NCI-H1694 (cell line): ENCODE measurements around the gene B3GALNT2.

Experiments
- DNase-seq: peaks from one replicate; lab custom pipeline; 2025; lab: John Stamatoyannopoulos, UW

B3GALNT2 gene

DNA sequence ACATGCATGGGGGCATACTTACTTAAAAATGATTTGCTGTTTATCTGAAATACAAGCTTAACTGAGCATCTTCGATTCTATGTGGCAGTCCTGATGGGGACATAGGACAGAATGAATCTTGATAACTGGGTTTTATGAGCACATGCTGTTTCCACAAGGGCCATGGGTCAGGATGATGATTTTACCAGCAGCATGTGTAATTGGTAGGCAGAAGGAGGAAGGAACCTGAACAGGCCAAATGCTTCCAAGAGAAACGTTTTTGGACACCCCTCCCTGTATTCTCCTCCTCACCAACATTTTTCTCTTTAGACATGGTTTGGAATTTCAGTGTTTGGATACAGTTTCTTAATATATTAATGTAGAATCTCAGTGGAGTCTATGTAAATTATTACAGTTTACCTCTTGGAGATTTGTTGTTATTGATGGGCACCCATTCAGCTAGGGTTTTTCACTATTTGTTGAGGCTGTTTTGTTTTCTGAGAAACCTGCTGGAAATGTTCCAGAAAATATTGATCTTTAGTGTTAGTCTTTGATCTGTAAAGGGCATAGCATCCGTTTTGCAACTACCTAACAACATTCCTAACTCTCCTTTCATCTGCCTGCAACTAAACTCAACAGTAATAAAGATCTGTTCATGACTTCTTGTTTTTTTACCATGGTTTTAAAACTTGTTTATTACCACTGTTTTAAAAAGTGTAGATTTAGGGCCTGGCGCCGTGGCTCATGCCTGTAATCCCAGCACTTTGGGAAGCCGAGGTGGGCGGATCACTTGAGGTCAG, 95.0 kb downstream of the B3GALNT2 start:
- DNase-seq: no peak

DNA sequence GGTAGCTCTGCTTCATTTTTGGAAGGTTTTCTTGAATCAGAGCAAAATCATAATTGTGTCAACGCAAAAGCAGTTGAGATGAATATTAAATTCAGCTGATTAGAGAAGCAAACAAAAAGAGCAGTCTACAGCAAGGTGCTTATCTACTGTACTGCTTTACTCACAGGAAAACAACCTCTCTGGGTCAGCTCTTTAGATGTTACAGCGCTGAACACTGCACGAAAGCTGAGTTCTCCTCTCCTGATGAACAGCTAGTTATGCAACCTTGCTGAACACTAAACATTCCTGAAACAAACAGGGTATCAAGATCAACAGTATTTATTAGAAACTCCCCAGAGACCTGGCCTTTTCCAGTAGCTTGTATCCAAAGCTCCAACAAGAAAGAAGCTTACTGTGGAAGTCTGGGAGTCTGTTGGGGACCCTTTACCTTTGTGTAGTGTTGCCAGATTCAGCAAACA, 95.7 kb downstream of the B3GALNT2 start:
- no peak for DNase-seq

DNA sequence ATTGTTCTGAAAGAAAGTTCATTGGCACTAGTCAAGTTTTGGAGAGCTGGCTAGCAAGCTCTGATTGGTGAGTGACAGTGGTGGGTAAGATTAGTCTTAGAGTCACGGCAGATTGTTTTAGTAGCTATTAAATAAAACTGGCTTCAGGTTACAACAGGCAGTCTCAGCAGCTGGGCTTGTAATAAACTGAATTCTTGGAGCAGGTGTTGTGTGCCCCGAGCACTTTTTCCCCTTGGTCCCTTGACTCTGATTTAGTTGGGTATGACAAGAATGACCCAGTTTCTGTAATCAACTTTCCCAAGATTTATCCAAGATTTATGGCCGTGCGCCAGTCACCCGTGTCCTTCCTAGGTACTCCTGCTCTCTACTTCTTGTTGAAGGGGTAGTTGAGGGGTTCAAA, 96.8 kb downstream of the B3GALNT2 start:
- no peak for DNase-seq

GRCh38 chr1:235404190-235404589, 100.1 kb downstream of the B3GALNT2 start:
- DNase-seq: no peak

- no peak for DNase-seq
Observed at GRCh38 chr1:235403593-235403992, 100.7 kb downstream of the B3GALNT2 start.

DNA sequence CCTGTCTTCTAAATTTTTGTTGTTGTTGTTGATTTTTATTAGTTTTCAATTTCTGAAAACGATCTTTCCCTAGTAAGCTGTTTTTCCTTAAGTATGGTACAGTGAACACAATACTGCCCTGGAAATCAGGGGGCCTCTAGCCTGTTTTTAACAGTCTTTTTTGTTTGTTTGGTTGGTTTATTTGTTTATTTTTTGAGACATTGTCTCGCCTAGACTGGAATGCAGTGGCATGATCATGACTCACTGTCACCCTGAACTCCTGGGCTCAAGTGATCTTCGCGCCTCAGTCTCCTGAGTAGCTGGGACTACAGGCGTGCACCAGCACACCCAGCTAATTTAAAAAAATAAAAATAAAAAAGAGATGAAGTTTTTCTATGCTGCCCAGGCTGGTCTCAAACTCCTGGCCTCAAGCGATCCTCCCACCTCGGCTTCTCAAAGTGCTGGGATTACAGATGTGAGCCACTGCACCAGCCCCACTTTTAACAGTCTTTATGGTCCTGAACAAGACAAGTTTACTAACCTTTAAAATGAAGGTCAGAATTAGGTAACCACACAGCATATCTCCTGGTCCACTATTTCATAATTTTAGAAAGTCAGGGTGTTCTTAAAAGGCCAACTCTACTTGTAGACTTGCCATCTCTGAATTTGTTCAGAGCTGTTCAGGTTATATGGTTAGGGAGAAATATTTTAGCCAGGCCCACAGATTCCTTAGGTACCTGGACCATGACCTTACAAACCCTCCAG, 101.6 kb downstream of the B3GALNT2 start:
- no peak for DNase-seq

DNA sequence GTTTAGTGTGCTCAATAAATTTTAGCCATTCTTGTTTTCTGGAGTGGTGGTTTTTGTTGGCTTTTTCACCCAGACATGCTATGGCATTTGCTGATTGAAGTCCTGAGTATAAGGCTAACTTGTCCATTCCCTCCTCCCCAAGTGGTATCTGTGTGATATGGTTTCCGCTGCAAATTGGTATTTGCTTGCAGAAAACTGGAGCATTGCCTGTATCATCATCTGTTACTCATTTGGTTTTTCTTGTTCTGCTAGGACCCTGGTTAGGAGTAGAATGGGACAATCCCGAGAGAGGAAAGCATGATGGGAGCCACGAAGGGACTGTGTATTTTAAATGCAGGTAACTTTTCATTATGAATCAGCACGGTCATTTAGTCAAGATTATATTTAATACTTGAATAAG, 103.0 kb downstream of the B3GALNT2 start:
- no peak for DNase-seq
